Ovary (tissue), 3 donors: ENCODE data around the gene ALG14.

Experiments used
- CTCF ChIP-seq, 3 donors: fragments of 450-650 bp in 2 of 3; fragments of 200-600 bp in 1 of 3; IDR thresholded peaks; one replicate each; pipeline versions ENCODE4 v1.5.1 to v1.8.0; 2016 to 2022; ENCODE audit warnings: antibody characterized with exemption in 3 of 3, mild to moderate bottlenecking in 1 of 3
- EP300 ChIP-seq: sonication (generic); formaldehyde crosslinking; IDR thresholded peaks from one replicate; pipeline ENCODE4 v1.6.1; 2017; ENCODE audit warnings: antibody characterized with exemption
- POLR2A ChIP-seq: fragments of 450-650 bp; IDR thresholded peaks from one replicate; pipeline ENCODE4 v1.6.1; 2017; ENCODE audit warnings: antibody characterized with exemption, mild to moderate bottlenecking, moderate library complexity
- donor health status: DM: no; HTN: no; CAD: no.

DNA sequence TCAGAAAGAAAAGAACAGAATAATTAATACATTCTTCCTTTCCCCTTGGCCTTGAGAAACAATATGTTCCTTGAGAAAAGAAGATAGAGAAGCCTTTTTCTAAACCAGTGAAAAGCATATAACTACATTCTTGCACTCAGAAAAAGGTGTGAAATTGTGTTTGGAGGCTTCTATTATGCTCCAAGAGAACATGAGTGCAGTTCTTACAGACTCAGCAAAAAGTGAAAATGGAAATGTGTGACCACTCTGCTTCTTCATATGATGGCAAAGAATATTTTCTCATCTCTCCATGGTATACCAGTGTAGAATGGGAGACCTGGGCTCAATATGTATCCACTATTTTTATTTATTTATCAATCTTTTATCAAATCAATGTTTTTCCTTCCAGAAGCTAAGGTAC, 43.2 kb downstream of the ALG14 start:
- TF ChIP-seq CTCF (IDR thresholded peaks at IDR 0.05) (no peak), EP300 (no peak), POLR2A (no peak)
